OCI-LY3 (cell line): Measurements from ENCODE around the gene TRIML1.

ENCODE experiments used
- H2AFZ ChIP-seq: fragments of 200-600, 300-600 bp; shearing (Covaris generic); 2 replicates; pipeline ENCODE4 v1.6.0; 2014; ENCODE audit warnings: antibody characterized with exemption, low read depth, low read length
- H3K27ac ChIP-seq: fragments of 200-600, 300-600 bp; sonication (generic); 2 replicates; pipeline ENCODE4 v1.5.1; 2014; ENCODE audit warnings: mild to moderate bottlenecking, low read length, moderate library complexity, mixed read lengths
- H3K27me3 ChIP-seq: fragments of 200-600, 300-600 bp; sonication (generic); 2 replicates; pipeline ENCODE4 v1.6.1; 2014; ENCODE audit warnings: low read depth, low read length, mixed read lengths
- H3K36me3 ChIP-seq: fragments of 200-600, 300-600 bp; sonication (generic); replicated peaks from 2 replicates; pipeline ENCODE3; 2014; ENCODE audit warnings: low read depth, low read length, mixed read lengths
- H3K4me1 ChIP-seq: fragments of 300-600, 200-600 bp; sonication (generic); 2 replicates; pipeline ENCODE4 v1.6.1; 2014; ENCODE audit warnings: low read length, mixed read lengths
- H3K4me2 ChIP-seq: fragments of 200-600, 300-600 bp; sonication (generic); 2 replicates; pipeline ENCODE4 v1.6.1; 2014; ENCODE audit warnings: low read length, mixed read lengths
- H3K4me3 ChIP-seq: fragments of 300-600, 200-600 bp; sonication (generic); 2 replicates; pipeline ENCODE4 v1.5.1; 2014; ENCODE audit warnings: antibody characterized with exemption, mild to moderate bottlenecking, low read length, moderate library complexity
- H3K79me2 ChIP-seq: fragments of 300-600, 200-600 bp; shearing (Covaris generic); 2 replicates; pipeline ENCODE4 v1.6.1; 2014; ENCODE audit warnings: mild to moderate bottlenecking, low read length, mixed read lengths
- H3K9ac ChIP-seq: fragments of 300-600, 200-600 bp; shearing (Covaris generic); 2 replicates; pipeline ENCODE4 v1.6.0; 2014; ENCODE audit warnings: mild to moderate bottlenecking, low read length, moderate library complexity
- H3K9me3 ChIP-seq: fragments of 200-600, 300-600 bp; shearing (Covaris generic); 2 replicates; pipeline ENCODE4 v1.6.1; 2014; ENCODE audit warnings: low read length, mixed read lengths; ENCODE audit not compliant: insufficient read depth
- H4K20me1 ChIP-seq: fragments of 200-600, 300-600 bp; sonication (generic); 2 replicates; pipeline ENCODE4 v1.6.1; 2016; ENCODE audit warnings: low read length, mixed read lengths; ENCODE audit not compliant: insufficient read depth
- EZH2phosphoT487 ChIP-seq: fragments of 200-600 bp; shearing (Covaris generic); IDR thresholded peaks from 2 replicates; pipeline ENCODE4 v1.6.1; 2018; ENCODE audit warnings: antibody characterized with exemption, mixed run types, low read depth
- TF ChIP-seq, protein P1 (sequence below): fragments of 200-600, 300-600 bp; sonication (generic); IDR thresholded peaks from 2 replicates; pipeline ENCODE4 v1.5.1; 2014; ENCODE audit warnings: antibody characterized with exemption, low read length, low read depth

Gene TRIML1

DNA sequence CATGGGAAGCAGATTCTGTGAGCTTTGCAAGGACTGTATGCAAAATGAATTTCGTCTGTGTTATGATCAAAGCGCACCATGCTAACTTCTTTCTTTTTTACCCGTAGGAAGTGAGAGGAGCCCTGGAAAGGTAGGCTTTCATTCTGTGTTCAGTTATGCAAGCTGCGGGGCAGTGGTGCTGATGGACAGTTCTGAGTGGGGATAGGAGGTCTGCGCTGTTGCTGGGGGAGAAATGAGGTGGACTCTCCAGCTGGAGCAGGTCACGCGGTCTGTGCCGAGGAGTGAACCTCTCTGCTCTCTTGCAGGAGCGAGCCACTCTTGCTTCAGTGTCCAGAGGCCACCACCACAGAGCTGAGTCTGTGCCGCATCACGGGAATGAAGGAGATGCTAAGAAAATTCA is 4.5 kb downstream of the TRIML1 start:
- Histone ChIP-seq H2AFZ (no peak overlapping the region), H3K36me3 (no peaks in the 10 kb centered on the region), H4K20me1 (no peaks in the 10 kb centered on the region), H3K27ac (no peak overlapping the region), H3K27me3 (no peaks in the 10 kb centered on the region), H3K4me3 (no peak overlapping the region), H3K4me1 (no peaks in the 10 kb centered on the region), H3K9me3 (no peaks in the 10 kb centered on the region), H3K79me2 (no peaks in the 10 kb centered on the region), H3K9ac (no peak overlapping the region), H3K4me2 (no peak overlapping the region)
- TF ChIP-seq, protein P1, sequence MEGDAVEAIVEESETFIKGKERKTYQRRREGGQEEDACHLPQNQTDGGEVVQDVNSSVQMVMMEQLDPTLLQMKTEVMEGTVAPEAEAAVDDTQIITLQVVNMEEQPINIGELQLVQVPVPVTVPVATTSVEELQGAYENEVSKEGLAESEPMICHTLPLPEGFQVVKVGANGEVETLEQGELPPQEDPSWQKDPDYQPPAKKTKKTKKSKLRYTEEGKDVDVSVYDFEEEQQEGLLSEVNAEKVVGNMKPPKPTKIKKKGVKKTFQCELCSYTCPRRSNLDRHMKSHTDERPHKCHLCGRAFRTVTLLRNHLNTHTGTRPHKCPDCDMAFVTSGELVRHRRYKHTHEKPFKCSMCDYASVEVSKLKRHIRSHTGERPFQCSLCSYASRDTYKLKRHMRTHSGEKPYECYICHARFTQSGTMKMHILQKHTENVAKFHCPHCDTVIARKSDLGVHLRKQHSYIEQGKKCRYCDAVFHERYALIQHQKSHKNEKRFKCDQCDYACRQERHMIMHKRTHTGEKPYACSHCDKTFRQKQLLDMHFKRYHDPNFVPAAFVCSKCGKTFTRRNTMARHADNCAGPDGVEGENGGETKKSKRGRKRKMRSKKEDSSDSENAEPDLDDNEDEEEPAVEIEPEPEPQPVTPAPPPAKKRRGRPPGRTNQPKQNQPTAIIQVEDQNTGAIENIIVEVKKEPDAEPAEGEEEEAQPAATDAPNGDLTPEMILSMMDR, result no peak
- TF ChIP-seq EZH2phosphoT487, result no peak

GRCh38 chr4:188145601-188146000 is 6.4 kb downstream of the TRIML1 start:
- TF ChIP-seq, protein P1, result no peak
- TF ChIP-seq EZH2phosphoT487, result no peak
- H3K4me2 ChIP-seq, result no peak overlapping the region
- no peak overlapping the region for H3K27ac ChIP-seq

DNA sequence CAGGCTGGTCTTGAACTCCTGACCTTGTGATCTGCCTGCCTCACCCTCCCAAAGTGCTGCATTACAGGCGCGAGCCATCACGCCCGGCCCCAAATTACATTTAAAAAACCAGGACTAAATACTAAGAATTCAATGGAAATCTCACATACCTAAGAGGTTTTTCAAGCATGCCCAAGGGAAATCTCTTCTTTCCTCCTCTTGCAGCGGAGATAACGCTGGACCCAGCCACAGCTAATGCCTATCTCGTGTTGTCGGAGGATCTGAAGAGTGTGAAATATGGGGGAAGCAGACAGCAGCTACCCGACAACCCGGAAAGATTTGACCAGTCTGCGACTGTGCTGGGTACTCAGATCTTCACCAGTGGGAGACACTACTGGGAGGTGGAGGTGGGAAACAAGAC is 7.4 kb downstream of the TRIML1 start:
- H4K20me1 ChIP-seq, result no peaks in the 10 kb centered on the region
- H3K4me2 ChIP-seq, result no peak overlapping the region
- no peaks in the 10 kb centered on the region for H3K36me3 ChIP-seq
- H3K4me3 ChIP-seq, result no peak overlapping the region
- H3K79me2 ChIP-seq, result no peaks in the 10 kb centered on the region
- no peaks in the 10 kb centered on the region for H3K9me3 ChIP-seq
- no peak overlapping the region for H3K27ac ChIP-seq
- TF ChIP-seq, protein P1, result no peak
- no peak for TF ChIP-seq EZH2phosphoT487
- no peak overlapping the region for H2AFZ ChIP-seq
- no peaks in the 10 kb centered on the region for H3K27me3 ChIP-seq
- no peak overlapping the region for H3K9ac ChIP-seq
- H3K4me1 ChIP-seq, result no peaks in the 10 kb centered on the region

More at GRCh38 chr4:188145601-188146000, 6.4 kb downstream of the TRIML1 start:
- H3K27me3 ChIP-seq, result no peaks in the 10 kb centered on the region
- H3K36me3 ChIP-seq, result no peaks in the 10 kb centered on the region
- no peak overlapping the region for H3K9ac ChIP-seq
- H3K79me2 ChIP-seq, result no peaks in the 10 kb centered on the region
- no peaks in the 10 kb centered on the region for H3K4me1 ChIP-seq
- no peak overlapping the region for H3K4me3 ChIP-seq
- no peaks in the 10 kb centered on the region for H3K9me3 ChIP-seq
- no peak overlapping the region for H2AFZ ChIP-seq
- H4K20me1 ChIP-seq, result no peaks in the 10 kb centered on the region

GRCh38 chr4:188147176-188147575 is 7.9 kb downstream of the TRIML1 start:
- Histone ChIP-seq H3K79me2 (no peaks in the 10 kb centered on the region), H3K9me3 (no peaks in the 10 kb centered on the region)

More at GRCh38 chr4:188147176-188147575, 7.9 kb downstream of the TRIML1 start:
- TF ChIP-seq, protein P1, result no peak
- TF ChIP-seq EZH2phosphoT487, result no peak
- Histone ChIP-seq H3K27ac (no peak overlapping the region), H4K20me1 (no peaks in the 10 kb centered on the region), H3K27me3 (no peaks in the 10 kb centered on the region), H3K36me3 (no peaks in the 10 kb centered on the region), H2AFZ (no peak overlapping the region), H3K4me2 (no peak overlapping the region), H3K4me3 (no peak overlapping the region), H3K9ac (no peak overlapping the region), H3K4me1 (no peaks in the 10 kb centered on the region)
